ENCODE data around the gene OCA2. TPM values are rescaled to one million over a fixed set of nuclear protein-coding genes. Genes with fewer than 3 reads are reported as not detected.

OCA2 gene
- total and polyA plus RNA-seq, 2 of the 8 experiments (the other 6 are each of a cell fraction or from before 2014, with no cell fraction given): 0.20 TPM

DNA sequence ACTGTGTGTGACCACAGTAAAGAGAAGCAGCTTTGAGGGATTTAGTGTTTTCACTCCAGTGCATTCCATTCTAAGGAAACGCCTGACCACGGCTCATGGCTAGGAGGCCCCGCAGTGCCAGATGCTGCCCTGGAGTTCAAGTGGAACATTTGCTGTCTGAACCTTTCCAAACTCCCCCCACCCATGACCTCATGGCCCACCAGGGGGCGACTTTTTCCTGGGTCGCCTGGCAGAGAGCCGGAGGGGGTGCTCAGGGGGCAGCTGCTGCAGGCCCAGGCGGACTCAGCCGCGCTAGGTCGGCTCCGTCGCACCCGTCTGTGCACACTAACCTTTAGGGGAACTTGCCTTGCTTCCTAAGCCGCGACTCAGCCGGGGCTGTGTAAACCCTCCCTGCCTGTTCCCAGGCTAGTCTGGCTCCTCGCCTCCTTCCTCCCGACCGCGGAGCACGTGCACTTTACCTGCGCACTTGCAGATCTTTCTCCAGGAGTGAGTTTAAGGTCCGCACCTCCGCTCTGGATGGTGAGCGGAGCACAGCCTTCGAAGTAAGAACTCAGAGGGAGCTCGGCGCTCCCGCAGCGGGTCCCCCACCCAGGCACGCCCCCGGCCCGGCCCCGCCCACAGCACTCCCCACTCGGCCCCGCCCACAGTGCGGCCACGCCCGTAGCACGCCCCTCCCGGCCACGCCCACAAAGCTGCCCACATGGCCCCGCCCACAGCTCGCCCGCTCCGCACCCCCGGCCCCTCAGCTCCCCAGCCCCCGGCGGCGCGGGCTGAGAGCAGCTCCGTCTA, at the start of gene OCA2 (continued):
- TF ChIP-seq CEBPB (IDR thresholded peaks at IDR 0.05; ENCODE audit: low read depth, low read length) (no peak), SIN3A (conservative IDR thresholded peaks at IDR 0.05 in 1 of 2, IDR thresholded peaks at IDR 0.05 in 1 of 2; ENCODE audit: low read depth in 1 of 2, low read length in 2 of 2) (no peak), RNF2 (IDR thresholded peaks at IDR 0.05; ENCODE audit: borderline replicate concordance, low read depth, low read length, missing control alignments, poor library complexity, severe bottlenecking) (no peak), ZNF274 (IDR thresholded peaks at IDR 0.05; ENCODE audit: borderline replicate concordance, extremely low read depth, low read length) (no peak), POLR2A (IDR thresholded peaks at IDR 0.05; ENCODE audit: control extremely low read depth in 1 of 2, low read depth in 2 of 2, low read length in 2 of 2) (no peak), YY1 (IDR thresholded peaks at IDR 0.05; ENCODE audit: low read depth, low read length) (no peak), CTBP2 (IDR thresholded peaks at IDR 0.05; ENCODE audit: borderline replicate concordance, insufficient read depth, insufficient read length, low read length) (no peak), SIRT6 (IDR thresholded peaks at IDR 0.05; ENCODE audit: low read length) (no peak), SIX5 (IDR thresholded peaks at IDR 0.05; ENCODE audit: low read depth, low read length) (no peak), JUN (IDR thresholded peaks at IDR 0.05; ENCODE audit: low read depth, low read length) (no peak)

All from H1 (cell line).